Effector memory CD4-positive, alpha-beta T cell (primary cell): ENCODE data around the gene CDKL1.
"Not testable (repeated sequence)": the region's sequence is repeated elsewhere in the genome, so short reads cannot be mapped to it uniquely, and the experiment has no call there.

ENCODE experiments used
- DNase-seq, 3 donors: peaks; one replicate each; pipeline ENCODE4 v3.0.0-alpha.2; 2020
- H3K27ac ChIP-seq: 2 replicates; pipeline ENCODE4 v1.7.0; 2013; ENCODE audit warnings: mild to moderate bottlenecking, low read length, moderate library complexity; ENCODE audit not compliant: insufficient read depth, poor library complexity, severe bottlenecking
- H3K27me3 ChIP-seq: replicated peaks from 2 replicates; pipeline ENCODE4 v1.7.0; 2013; ENCODE audit warnings: mild to moderate bottlenecking, low read length; ENCODE audit not compliant: insufficient read depth, control insufficient read depth, poor library complexity, severe bottlenecking
- H3K36me3 ChIP-seq: 2 replicates; pipeline ENCODE4 v1.7.0; 2013; ENCODE audit warnings: mild to moderate bottlenecking, low read length, moderate library complexity; ENCODE audit not compliant: control insufficient read depth, insufficient read depth
- H3K4me1 ChIP-seq: 2 replicates; pipeline ENCODE4 v1.7.0; 2013; ENCODE audit warnings: low read length, mild to moderate bottlenecking; ENCODE audit not compliant: control insufficient read depth, insufficient read depth, poor library complexity, severe bottlenecking
- H3K4me3 ChIP-seq: 2 replicates; pipeline ENCODE4 v1.7.0; 2013; ENCODE audit warnings: low read length, low read depth, mild to moderate bottlenecking; ENCODE audit not compliant: insufficient read depth, poor library complexity, severe bottlenecking
- H3K9me3 ChIP-seq: 2 replicates; pipeline ENCODE4 v1.7.0; 2013; ENCODE audit warnings: mild to moderate bottlenecking, low read length, moderate library complexity; ENCODE audit not compliant: control insufficient read depth

CDKL1 gene

DNA sequence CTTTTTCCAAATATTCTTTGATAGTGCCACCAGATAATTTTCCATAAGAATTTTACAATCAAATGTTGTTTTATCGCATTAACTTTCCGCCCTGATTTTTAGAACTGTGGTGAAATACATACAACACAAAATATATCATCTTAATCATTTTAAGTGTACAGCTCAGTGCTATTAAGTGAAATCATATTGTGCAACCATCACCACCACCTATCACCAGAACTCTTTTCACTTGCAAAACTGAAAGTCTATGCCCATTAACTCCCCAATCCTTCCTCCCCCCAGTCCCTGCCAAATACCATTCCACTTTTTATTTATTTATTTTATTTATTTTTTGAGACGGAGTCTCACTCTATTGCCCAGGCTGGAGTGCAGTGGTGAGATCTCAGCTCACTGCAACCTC is 36.6 kb downstream of the CDKL1 start:
- DNase-seq, result no peak

DNA sequence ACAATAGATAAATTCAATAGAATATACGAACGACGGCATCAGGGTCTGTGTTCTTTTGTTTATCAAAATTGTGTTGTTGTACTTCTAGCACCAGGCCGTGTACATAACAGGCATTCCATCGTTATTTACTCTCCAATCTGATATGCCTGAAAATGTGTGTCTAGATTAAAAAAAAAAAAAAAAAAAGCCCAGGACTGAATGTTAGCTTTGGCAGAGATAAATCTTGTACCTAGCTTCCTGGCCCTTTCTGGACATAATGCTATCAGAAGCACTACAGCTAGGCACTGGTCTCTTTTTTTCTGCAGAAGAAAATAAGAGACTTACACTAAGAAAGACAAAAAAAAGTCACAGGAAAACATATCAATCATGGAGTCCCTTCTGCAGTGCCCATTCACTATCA is 37.0 kb downstream of the CDKL1 start:
- H3K4me1 ChIP-seq, result no peaks in the 10 kb centered on the region
- DNase-seq, result no peak
- H3K27ac ChIP-seq, result no peak overlapping the region
- H3K9me3 ChIP-seq, result no peaks in the 10 kb centered on the region
- peaks cover 17% of the 10 kb centered on the region for H3K36me3 ChIP-seq
- no peaks in the 10 kb centered on the region for H3K27me3 ChIP-seq
- H3K4me3 ChIP-seq, result no peak overlapping the region

More for the DNA sequence above, 36.6 kb downstream of the CDKL1 start:
- H3K36me3 ChIP-seq, result peaks cover 17% of the 10 kb centered on the region
- no peaks in the 10 kb centered on the region for H3K4me1 ChIP-seq
- no peaks in the 10 kb centered on the region for H3K27me3 ChIP-seq
- no peak overlapping the region for H3K4me3 ChIP-seq
- H3K27ac ChIP-seq, result no peak overlapping the region
- H3K9me3 ChIP-seq, result no peaks in the 10 kb centered on the region

DNA sequence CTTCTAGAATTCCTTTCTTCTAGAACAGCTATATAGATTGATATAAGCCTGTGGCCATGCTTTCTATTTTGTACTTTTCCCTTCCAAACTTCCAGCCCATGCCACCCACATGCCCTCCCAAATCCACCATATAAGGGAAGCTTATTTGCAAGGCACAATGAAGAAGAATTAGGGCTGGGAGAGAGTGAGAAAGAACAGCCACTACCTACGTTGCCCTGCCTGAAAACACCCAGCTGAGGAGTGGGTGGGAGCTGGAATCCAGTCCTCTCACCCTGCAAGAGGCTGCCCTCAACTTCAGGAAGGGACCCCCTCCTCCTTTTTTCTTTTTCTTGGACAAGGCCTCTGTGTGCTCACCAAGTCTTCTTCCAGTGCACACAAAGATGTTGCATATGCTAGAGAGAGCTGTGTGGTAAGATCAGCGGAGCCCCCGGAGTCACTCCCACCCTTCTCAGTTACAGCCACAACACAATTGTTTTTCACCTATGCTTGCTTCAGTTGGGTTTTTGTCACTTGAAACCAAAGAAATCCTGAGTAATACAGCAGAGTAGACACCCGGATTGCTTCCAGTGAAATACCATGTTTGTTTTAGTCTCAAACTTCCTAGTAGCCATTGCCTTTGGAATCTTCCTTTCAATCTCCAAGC is 38.8 kb downstream of the CDKL1 start:
- Histone ChIP-seq H3K27ac (no peak overlapping the region), H3K4me1 (no peaks in the 10 kb centered on the region), H3K27me3 (no peaks in the 10 kb centered on the region), H3K9me3 (no peaks in the 10 kb centered on the region), H3K4me3 (no peak overlapping the region), H3K36me3 (peaks cover 17% of the 10 kb centered on the region)
- DNase-seq, result no peak

DNA sequence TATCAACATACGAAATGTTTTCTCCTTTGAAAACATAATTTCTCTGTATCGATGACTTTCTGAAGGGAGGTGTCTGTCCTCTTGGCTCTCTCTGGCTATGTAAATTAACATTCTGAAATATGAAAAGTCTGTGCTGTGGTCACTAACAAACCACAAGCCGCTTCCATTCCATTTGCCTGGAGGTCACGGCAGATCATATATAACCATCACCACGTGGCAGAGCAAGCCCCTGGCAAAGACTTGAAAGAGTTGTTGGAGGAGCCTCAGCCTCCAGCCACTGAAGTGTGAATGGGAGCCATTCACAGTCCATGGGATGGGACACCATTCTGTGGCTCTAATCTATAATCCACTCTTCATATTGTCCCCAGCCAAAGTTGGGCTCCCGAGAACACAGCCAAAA is 39.6 kb downstream of the CDKL1 start:
- Histone ChIP-seq H3K27me3 (no peaks in the 10 kb centered on the region), H3K4me1 (no peaks in the 10 kb centered on the region), H3K9me3 (no peaks in the 10 kb centered on the region), H3K27ac (no peak overlapping the region), H3K36me3 (peaks cover 17% of the 10 kb centered on the region), H3K4me3 (no peak overlapping the region)
- DNase-seq, result no peak

DNA sequence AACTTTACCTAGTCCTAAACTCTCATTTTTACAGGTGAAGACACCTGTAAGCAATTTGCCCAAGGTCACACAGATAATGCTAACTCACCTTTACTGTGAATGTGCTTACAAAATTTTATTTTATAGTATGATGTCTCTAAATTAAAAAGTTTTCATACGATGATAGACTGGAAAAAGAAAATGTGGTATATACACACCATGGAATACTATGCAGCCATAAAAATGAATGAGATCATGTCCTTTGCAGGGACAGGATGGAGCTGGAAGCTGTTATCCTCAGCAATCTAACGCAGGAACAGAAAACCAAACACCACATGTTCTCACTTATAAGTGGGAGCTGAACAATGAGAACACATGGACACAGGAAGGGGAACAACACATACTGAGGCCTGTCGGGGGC is 40.4 kb downstream of the CDKL1 start:
- H3K27me3 ChIP-seq, H3K4me1 ChIP-seq, H3K9me3 ChIP-seq, H3K4me3 ChIP-seq, H3K27ac ChIP-seq, DNase-seq: not testable (repeated sequence)
- peaks cover 17% of the 10 kb centered on the region for H3K36me3 ChIP-seq

DNA sequence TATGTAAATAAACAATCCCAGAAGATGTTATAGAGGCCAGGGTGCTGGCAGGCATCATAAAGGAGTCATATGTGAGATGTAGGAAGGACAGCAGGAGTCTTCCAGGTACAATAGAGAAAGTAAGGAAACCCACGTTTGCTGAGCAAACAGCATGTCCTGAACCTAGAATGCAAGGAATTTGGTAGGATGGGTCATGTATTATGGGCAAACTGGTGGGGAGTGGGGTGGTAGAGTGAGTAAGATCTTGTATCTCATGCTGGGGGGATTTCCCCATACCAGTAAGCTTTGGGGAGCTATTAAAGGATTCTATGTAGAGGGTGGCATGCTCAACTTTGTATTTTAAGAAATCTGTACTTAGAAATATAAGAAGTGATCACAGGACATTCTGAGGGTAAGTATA is 41.0 kb downstream of the CDKL1 start:
- H3K27ac ChIP-seq, result no peak overlapping the region
- no peak overlapping the region for H3K4me3 ChIP-seq
- H3K27me3 ChIP-seq, result no peaks in the 10 kb centered on the region
- no peaks in the 10 kb centered on the region for H3K9me3 ChIP-seq
- no peak for DNase-seq
- H3K4me1 ChIP-seq, result no peaks in the 10 kb centered on the region
- H3K36me3 ChIP-seq, result peaks cover 17% of the 10 kb centered on the region

DNA sequence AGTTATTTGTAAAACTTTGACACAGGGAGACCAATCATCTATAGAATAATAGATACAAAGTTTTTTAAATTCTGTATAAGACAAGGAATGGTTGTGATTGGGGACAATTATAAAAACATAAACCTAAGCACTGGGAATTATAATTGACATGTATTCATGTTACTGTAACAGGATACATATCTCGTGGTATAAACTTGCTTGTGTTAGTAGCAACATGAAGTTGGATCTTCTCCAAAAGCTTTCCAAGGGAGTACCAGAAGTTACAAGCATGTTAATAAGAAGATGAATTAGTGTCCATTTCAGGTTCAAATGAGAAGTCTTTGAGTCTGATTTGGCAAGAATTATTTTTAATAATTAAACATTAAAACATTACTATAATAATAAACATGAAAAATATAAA is 42.2 kb downstream of the CDKL1 start:
- H3K4me3 ChIP-seq, result no peak overlapping the region
- no peaks in the 10 kb centered on the region for H3K9me3 ChIP-seq
- DNase-seq, result no peak
- peaks cover 17% of the 10 kb centered on the region for H3K36me3 ChIP-seq
- no peaks in the 10 kb centered on the region for H3K27me3 ChIP-seq
- no peak overlapping the region for H3K27ac ChIP-seq
- no peaks in the 10 kb centered on the region for H3K4me1 ChIP-seq

DNA sequence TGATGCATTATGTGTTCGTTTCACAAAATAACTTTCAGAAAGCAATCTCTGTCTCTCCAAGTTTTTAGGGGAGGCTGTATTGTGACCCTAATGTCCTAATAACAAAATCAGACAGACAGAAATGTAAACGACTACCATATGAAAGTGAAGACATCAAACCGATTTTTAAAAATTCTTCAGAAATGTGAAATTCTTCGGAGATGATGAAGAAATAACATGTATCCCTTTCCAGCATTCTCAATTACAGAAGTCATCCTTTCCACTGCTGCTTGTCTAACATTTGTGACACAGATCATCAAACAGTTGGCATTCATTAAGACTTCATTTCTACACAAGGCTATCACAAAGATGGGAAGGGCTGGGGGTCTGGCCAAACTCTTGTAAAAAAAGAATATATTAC is 43.6 kb downstream of the CDKL1 start:
- no peaks in the 10 kb centered on the region for H3K4me1 ChIP-seq
- H3K4me3 ChIP-seq, result no peak overlapping the region
- no peaks in the 10 kb centered on the region for H3K27me3 ChIP-seq
- H3K9me3 ChIP-seq, result no peaks in the 10 kb centered on the region
- no peak for DNase-seq
- no peak overlapping the region for H3K27ac ChIP-seq
- H3K36me3 ChIP-seq, result peaks cover 12% of the 10 kb centered on the region

DNA sequence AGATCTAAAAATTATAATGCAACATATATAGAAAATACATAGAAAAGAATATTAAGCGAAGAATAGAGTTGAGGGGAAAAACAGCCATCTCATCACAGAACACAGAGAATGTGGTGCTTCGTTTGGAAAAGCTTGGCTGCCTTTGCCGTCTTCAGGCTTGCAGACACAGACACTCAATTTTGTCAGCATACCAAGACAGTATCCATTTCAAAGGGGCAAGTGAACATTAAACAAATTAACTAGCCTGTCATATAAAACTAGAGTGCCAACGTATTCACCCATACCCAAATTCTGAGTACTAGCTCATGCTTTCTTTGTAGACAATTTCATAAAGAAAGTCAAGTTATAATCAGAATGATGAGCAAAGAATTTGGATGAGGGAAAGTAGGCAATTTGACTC is 44.1 kb downstream of the CDKL1 start:
- Histone ChIP-seq H3K27ac (no peak overlapping the region), H3K4me3 (no peak overlapping the region)

DNA sequence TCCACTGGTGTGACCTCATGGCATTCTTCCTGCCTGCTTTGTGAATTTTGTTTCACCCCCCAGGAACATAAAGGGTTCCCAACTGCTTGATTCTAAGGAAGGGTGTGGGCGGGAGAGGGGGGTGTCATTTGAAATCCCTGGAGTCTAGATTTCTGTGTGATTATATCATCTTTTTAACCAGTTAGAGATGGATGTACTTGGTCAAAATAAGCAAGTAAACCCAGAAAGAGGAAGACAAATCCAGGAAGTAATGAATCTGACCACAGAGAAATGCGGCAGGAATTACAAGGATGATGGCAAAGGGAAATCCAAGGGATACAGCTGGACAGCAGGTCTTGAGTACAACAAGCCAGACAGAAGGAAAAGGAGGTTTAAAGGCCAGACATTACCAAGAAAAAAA is 45.7 kb downstream of the CDKL1 start:
- Histone ChIP-seq H3K36me3 (no peaks in the 10 kb centered on the region), H3K4me1 (no peaks in the 10 kb centered on the region), H3K9me3 (no peaks in the 10 kb centered on the region), H3K27me3 (no peaks in the 10 kb centered on the region), H3K27ac (no peak overlapping the region), H3K4me3 (no peak overlapping the region)
- DNase-seq, result no peak

More for the DNA sequence above, 44.1 kb downstream of the CDKL1 start:
- no peaks in the 10 kb centered on the region for H3K9me3 ChIP-seq
- H3K36me3 ChIP-seq, result peaks cover 7% of the 10 kb centered on the region
- no peak for DNase-seq
- H3K27me3 ChIP-seq, result no peaks in the 10 kb centered on the region
- H3K4me1 ChIP-seq, result no peaks in the 10 kb centered on the region
